Spleen (tissue), 11 donors: ENCODE data around the gene NR3C2. TPM values are rescaled to one million over a fixed set of nuclear protein-coding genes. Genes with fewer than 3 reads are reported as not detected.

Source experiments
- DNase-seq: peaks from one replicate; pipeline ENCODE4 v3.0.0-alpha.2; 2020
- H3K27ac ChIP-seq, 8 donors: fragments of 200-600 bp; sonication (generic) in 7 of 8; 1 replicate in 4 of 8; 2 replicates in 4 of 8; pipeline versions ENCODE4 v1.5.0 to v1.8.0; 2016 to 2021; ENCODE audit warnings: inconsistent platforms in 4 of 8, mild to moderate bottlenecking in 4 of 8, moderate library complexity in 1 of 8
- H3K27me3 ChIP-seq, 7 donors: fragments of 200-600 bp; sonication (generic) in 6 of 7; replicated peaks in 1 of 7; 1 replicate in 4 of 7; 2 replicates in 3 of 7; pipeline versions ENCODE4 v1.5.0 to v1.8.0; 2016 to 2021; ENCODE audit warnings: inconsistent platforms in 3 of 7, mild to moderate bottlenecking in 1 of 7
- H3K36me3 ChIP-seq, 6 donors: fragments of 200-600 bp; sonication (generic) in 5 of 6; 1 replicate in 4 of 6; 2 replicates in 2 of 6; pipeline versions ENCODE4 v1.5.0 to v1.8.0; 2016 to 2021; ENCODE audit warnings: inconsistent platforms in 2 of 6
- H3K4me1 ChIP-seq, 6 donors: fragments of 200-600 bp; sonication (generic) in 5 of 6; 1 replicate in 3 of 6; 2 replicates in 3 of 6; pipeline versions ENCODE4 v1.5.0 to v1.8.0; 2016 to 2021; ENCODE audit warnings: inconsistent platforms in 3 of 6
- H3K4me3 ChIP-seq, 8 donors: fragments of 200-600 bp; sonication (generic) in 7 of 8; 1 replicate in 4 of 8; 2 replicates in 4 of 8; pipeline versions ENCODE4 v1.5.0 to v1.8.0; 2016 to 2021; ENCODE audit warnings: inconsistent platforms in 4 of 8, mild to moderate bottlenecking in 4 of 8, moderate library complexity in 2 of 8
- H3K9me3 ChIP-seq, 8 donors: fragments of 200-600 bp; sonication (generic) in 7 of 8; 1 replicate in 4 of 8; 2 replicates in 4 of 8; pipeline versions ENCODE4 v1.5.0 to v1.8.0; 2016 to 2021; ENCODE audit warnings: inconsistent platforms in 4 of 8
- POLR2A ChIP-seq, 3 donors: fragments of 450-650 bp; IDR thresholded peaks; one replicate each; pipeline ENCODE4 v1.5.1; 2017; ENCODE audit warnings: antibody characterized with exemption in 3 of 3, mild to moderate bottlenecking in 1 of 3
- POLR2AphosphoS5 ChIP-seq, 3 donors: sonication (generic); formaldehyde crosslinking; IDR thresholded peaks; one replicate each; pipeline ENCODE4 v1.5.1; 2017; ENCODE audit warnings: antibody characterized with exemption in 3 of 3
- WGBS, 5 donors: extraction: QIAGEN DNeasy Blood & Tissue Kit in 3 of 5; methylation state at CpG; one replicate each; pipeline versions ENCODE4 v1.1.5 to v1.1.7; 2013 to 2018; 5-methylcytosine and 5-hydroxymethylcytosine counted together
- intact Hi-C: fragments of 100-400 bp; cut with DNase I; formaldehyde crosslinking; loops from one replicate; pipeline ENCODE4 v1.15.0; 2023; ENCODE audit warnings: low total_unique reads
- polyA plus RNA-seq, 3 donors: library from polyadenylated mRNA; stranded (reverse); fragments of 200-250 nt; gene quantifications; one replicate each; pipeline ENCODE4 v1.2.1, GENCODE V29; 2013
- total RNA-seq, 7 donors: library from RNA; depleted of rRNA in 3 of 7; stranded (reverse); fragments of >200 nt in 3 of 7; fragmentation: NEBNext Ultra II Directional in 4 of 7; extraction: Animal tissue kit (Norgen Biotek cat#: 25700) in 4 of 7; gene quantifications; one replicate each; pipeline versions ENCODE4 v1.1.0 to v1.2.1, GENCODE V29; 2016 to 2021
- TF ChIP-seq, protein P1 (sequence below), 11 experiments: fragments of 200-600 bp in 7 of 11; fragments of 450-650 bp in 4 of 11; sonication (generic) in 4 of 11; IDR thresholded peaks in 8 of 11; conservative IDR thresholded peaks in 3 of 11; 1 replicate in 7 of 11; 2 replicates in 4 of 11; pipeline versions ENCODE4 v1.4.0 to v1.8.0; 2016 to 2021; ENCODE audit warnings: antibody characterized with exemption in 11 of 11, inconsistent platforms in 4 of 11, mild to moderate bottlenecking in 1 of 11
- donor health status: healthy with polysubstance abuse.
- donor health status: DM: no; HTN: no; CAD: no; lungs with moderate emphysema.
- donor health status: DM: no; HTN: no; CAD: no.
- donor health status: Bipolar disorder and iron deficiency.
- donor health status: healthy.
- donor health status: DM: no; HTN: no; CAD: no.
- donor health status: DM: yes; HTN: yes; CAD: no.

Gene NR3C2
- total and polyA plus RNA-seq, 10 donors: 1.2 to 25.9 (median 16.2) TPM

DNA sequence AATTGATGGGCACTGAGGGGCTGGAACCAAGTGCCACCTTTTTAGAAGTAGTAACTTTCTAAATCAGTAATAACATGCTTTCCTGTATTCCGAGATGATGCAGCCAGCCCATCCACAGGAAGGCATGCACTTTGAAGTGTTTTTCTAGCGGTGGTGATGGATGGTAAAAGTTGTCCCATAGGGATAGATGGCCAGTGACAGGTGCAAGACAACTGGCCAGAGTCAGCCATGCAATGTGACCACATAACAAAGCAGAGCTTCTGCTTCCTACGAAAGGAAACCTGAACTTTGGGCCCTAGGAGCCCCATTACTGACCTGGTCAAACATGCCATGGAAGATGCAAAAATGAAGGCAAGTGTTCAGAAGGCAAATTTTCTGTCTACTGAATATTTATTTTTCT is 72.3 kb downstream of the NR3C2 start:
- H3K4me3 ChIP-seq: no peak overlapping the region
- intact Hi-C loops: no loop called here
- 69 to 82% (median 77%) methylated on average over 3 of the region's 3 CpGs for WGBS, 5 donors
- H3K4me1 ChIP-seq: peaks cover 0 to 6% (median under 1%) of the 10 kb centered on the region in 6 donors
- no peak overlapping the region for H3K27ac ChIP-seq
- DNase-seq: no peak
- no peak for TF ChIP-seq POLR2AphosphoS5 (IDR thresholded peaks at IDR 0.05)
- TF ChIP-seq POLR2A (IDR thresholded peaks at IDR 0.05): no peak
- TF ChIP-seq, protein P1, sequence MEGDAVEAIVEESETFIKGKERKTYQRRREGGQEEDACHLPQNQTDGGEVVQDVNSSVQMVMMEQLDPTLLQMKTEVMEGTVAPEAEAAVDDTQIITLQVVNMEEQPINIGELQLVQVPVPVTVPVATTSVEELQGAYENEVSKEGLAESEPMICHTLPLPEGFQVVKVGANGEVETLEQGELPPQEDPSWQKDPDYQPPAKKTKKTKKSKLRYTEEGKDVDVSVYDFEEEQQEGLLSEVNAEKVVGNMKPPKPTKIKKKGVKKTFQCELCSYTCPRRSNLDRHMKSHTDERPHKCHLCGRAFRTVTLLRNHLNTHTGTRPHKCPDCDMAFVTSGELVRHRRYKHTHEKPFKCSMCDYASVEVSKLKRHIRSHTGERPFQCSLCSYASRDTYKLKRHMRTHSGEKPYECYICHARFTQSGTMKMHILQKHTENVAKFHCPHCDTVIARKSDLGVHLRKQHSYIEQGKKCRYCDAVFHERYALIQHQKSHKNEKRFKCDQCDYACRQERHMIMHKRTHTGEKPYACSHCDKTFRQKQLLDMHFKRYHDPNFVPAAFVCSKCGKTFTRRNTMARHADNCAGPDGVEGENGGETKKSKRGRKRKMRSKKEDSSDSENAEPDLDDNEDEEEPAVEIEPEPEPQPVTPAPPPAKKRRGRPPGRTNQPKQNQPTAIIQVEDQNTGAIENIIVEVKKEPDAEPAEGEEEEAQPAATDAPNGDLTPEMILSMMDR (IDR thresholded peaks at IDR 0.05 in 8 of 11, conservative IDR thresholded peaks at IDR 0.05 in 3 of 11): no peak
- no peaks in the 10 kb centered on the region for H3K9me3 ChIP-seq
- H3K27me3 ChIP-seq: no peaks in the 10 kb centered on the region
- H3K36me3 ChIP-seq: no peaks in the 10 kb centered on the region

DNA sequence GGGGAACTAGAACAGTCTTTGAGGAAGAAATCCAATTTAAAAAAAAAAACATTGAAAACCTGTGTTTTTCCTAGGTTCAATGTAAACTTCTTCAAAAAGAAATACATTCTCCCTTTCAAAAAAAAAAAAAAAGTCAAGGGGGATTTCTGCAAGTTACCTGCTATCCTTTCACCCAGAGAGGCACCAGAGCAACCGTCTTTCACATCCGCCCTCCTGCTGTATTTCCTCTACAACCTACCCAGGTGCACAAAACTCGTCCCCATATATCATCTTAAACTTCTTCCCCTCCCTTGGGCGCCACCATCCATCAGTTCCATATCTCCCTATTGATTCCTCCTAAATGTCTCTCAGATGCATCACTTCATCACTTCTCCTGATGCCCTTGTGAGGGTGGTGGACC is 74.5 kb downstream of the NR3C2 start:
- peaks cover 0 to 6% (median 0%) of the 10 kb centered on the region in 6 donors for H3K4me1 ChIP-seq
- no peak overlapping the region for H3K4me3 ChIP-seq
- H3K36me3 ChIP-seq: no peaks in the 10 kb centered on the region
- no peak overlapping the region for H3K27ac ChIP-seq
- intact Hi-C loops: no loop called here
- no peaks in the 10 kb centered on the region for H3K27me3 ChIP-seq
- 84 to 89% (median 88%) methylated on average over 4 of the region's 4 CpGs for WGBS, 5 donors
- no peaks in the 10 kb centered on the region for H3K9me3 ChIP-seq
- TF ChIP-seq POLR2A (IDR thresholded peaks at IDR 0.05) (no peak), POLR2AphosphoS5 (IDR thresholded peaks at IDR 0.05) (no peak)
- TF ChIP-seq, protein P1 (IDR thresholded peaks at IDR 0.05 in 8 of 11, conservative IDR thresholded peaks at IDR 0.05 in 3 of 11): no peak
- no peak for DNase-seq

DNA sequence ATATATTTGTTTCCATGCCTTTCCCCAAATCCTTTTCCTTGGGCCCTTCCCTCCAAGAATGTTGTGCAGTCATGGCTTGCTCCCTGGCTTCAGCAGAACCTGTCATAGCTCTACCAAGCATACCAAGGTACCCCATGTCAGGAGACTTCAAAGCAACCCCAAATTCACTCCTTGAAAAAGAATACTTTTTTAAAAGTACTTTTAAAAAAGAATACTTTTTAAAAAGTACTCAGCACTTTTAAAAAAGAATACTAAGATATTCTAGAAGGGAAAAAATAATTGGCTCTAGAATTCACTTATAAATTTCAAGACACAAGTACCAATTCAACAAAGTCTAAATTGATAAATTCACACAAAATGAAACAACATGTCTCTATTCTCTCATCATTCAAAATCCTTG is 76.0 kb downstream of the NR3C2 start:
- peaks cover 0 to 6% (median 0%) of the 10 kb centered on the region in 6 donors for H3K4me1 ChIP-seq
- H3K4me3 ChIP-seq: no peak overlapping the region
- no peaks in the 10 kb centered on the region for H3K9me3 ChIP-seq
- H3K36me3 ChIP-seq: no peaks in the 10 kb centered on the region
- intact Hi-C loops: no loop called here
- TF ChIP-seq, protein P1 (IDR thresholded peaks at IDR 0.05 in 8 of 11, conservative IDR thresholded peaks at IDR 0.05 in 3 of 11): no peak
- TF ChIP-seq POLR2A (IDR thresholded peaks at IDR 0.05) (no peak), POLR2AphosphoS5 (IDR thresholded peaks at IDR 0.05) (no peak)
- no peaks in the 10 kb centered on the region for H3K27me3 ChIP-seq
- no peak for DNase-seq
- H3K27ac ChIP-seq: no peak overlapping the region

DNA sequence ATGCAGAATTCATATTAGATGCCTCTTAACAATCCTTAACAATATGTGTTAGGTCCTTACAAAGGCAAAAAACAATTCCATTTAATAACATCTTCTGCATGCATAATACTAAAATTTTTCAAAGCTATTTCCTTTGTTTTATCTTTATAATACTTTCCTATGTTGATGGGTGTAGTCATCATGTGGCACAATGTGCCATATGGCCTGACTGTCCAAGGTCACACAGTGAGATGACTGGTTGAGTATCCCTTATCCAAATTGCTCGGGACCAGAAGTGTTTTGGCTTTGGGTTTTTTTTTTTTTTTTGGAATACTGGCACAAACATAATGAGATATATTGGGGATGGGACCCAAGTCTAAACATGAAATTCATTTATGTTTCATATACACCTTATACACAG is 77.7 kb downstream of the NR3C2 start:
- Histone ChIP-seq H3K36me3 (no peaks in the 10 kb centered on the region), H3K9me3 (no peaks in the 10 kb centered on the region), H3K4me1 (peaks cover 0 to 8% (median 3%) of the 10 kb centered on the region in 6 donors), H3K4me3 (no peak overlapping the region), H3K27ac (no peak overlapping the region), H3K27me3 (no peaks in the 10 kb centered on the region)
- WGBS, 5 donors: 54 to 72% (median 65%) methylated on average over 1 of the region's 1 CpG
- no peak for TF ChIP-seq POLR2A (IDR thresholded peaks at IDR 0.05)
- TF ChIP-seq POLR2AphosphoS5 (IDR thresholded peaks at IDR 0.05): no peak
- TF ChIP-seq, protein P1 (IDR thresholded peaks at IDR 0.05 in 8 of 11, conservative IDR thresholded peaks at IDR 0.05 in 3 of 11): no peak
- DNase-seq: no peak
- intact Hi-C loops: no loop called here
